GM18873 (cell line): Measurements from ENCODE around the gene PROSER3.
"Not testable (repeated sequence)": the region's sequence is repeated elsewhere in the genome, so short reads cannot be mapped to it uniquely, and the experiment has no call there.

Experiments
- ATAC-seq: cut with Tn5 transposase; IDR thresholded peaks from one replicate; pipeline ENCODE4 v1.9.1; 2021; ENCODE audit warnings: mild to moderate bottlenecking, moderate library complexity, moderate number of reproducible peaks; ENCODE audit not compliant: unreplicated experiment, low FRiP score

PROSER3 gene

DNA sequence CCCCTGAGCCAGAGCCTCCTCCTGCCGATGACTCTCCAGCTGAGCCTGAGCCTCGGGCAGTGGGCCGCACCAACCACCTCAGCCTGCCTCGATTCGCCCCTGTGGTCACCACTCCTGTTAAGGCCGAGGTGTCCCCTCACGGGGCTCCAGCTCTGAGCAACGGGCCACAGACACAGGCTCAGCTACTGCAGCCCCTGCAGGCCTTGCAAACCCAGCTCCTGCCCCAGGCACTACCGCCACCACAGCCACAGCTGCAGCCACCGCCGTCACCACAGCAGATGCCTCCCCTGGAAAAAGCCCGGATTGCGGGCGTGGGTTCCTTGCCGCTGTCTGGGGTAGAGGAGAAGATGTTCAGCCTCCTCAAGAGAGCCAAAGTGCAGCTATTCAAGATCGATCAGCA, 36.6 kb upstream of the PROSER3 start:
- no peak for ATAC-seq

DNA sequence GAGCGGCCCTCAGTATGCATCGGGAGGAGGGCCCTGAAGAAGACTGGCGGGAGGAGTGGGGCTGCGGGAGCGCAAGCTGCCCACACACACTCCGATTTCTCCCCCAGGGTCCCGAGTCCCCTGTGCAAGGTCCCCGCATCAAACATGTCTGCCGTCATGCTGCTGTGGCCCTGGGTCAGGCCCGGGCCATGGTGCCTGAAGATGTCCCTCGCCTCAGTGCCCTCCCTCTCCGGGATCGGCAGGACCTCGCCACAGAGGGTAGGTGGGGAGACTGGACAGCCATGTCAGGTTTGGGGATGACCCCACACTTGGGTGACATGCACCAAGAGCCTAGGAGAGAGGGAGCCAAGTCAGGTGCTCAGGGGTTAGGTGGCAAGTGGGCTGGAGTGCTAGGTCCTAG, 35.5 kb upstream of the PROSER3 start:
- ATAC-seq: no peak

DNA sequence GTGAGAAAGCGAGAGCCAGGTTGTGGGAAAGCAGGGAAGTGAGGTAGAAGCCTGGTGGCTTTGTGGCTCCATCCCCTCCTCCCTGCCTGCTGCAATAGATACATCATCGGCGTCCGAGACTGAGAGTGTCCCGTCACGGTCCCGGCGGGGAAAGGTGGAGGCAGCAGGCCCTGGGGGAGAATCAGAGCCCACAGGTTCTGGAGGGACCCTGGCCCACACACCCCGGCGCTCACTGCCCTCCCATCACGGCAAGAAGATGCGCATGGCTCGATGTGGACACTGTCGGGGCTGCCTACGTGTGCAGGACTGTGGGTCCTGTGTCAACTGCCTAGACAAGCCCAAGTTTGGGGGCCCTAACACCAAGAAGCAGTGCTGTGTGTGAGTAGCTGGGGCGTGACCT, 35.1 kb upstream of the PROSER3 start:
- ATAC-seq: no peak

DNA sequence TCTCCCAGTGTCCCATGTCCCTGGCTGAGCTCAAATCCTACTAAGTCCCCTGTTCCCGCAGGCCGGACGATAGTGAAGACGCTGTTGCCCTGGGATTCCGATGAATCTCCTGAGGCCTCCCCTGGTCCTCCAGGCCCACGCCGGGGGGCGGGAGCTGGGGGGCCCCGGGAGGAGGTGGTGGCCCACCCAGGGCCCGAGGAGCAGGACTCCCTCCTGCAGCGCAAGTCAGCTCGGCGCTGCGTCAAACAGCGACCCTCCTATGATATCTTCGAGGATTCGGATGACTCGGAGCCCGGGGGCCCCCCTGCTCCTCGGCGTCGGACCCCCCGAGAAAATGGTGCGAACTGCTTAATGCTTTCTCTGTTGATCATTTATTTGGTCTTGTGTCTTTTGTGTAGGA, 34.3 kb upstream of the PROSER3 start:
- no peak for ATAC-seq

DNA sequence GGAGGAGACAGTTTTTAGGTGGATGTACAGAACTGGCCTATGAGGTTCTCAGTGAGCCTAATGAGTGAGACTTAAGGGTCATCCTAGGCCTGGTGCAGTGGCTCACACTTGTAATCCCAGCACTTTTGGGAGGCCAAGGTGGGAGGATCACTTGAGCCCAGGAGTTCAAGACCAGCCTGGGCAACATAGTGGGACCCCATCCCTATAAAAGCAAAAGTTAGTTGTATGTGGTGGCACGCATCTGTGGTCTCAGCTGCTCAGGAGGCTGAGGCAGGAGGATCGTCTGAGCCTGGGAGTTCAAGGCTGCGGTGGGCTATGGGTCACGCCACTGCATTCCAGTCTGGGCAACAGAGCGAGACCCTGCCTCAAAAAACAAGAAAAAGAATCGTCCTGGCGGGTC, 33.8 kb upstream of the PROSER3 start:
- not testable (repeated sequence) for ATAC-seq

DNA sequence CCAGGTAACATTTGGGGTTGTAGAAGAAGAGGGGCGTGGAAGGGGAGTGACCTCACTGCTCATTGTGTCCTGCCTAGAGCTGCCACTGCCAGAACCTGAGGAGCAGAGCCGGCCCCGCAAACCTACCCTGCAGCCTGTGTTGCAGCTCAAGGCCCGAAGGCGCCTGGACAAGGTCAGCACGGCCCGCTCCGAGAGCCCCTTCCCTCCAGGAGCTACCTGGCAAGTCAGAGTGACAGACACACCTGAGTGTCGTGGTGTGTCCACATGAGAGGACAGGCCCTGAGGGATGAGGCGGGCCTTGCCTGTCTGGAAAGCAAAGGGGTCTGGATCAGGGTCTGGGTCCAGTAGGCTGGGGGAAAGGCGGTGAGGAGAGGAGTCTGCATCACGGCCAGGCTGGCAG, 33.4 kb upstream of the PROSER3 start:
- no peak for ATAC-seq

DNA sequence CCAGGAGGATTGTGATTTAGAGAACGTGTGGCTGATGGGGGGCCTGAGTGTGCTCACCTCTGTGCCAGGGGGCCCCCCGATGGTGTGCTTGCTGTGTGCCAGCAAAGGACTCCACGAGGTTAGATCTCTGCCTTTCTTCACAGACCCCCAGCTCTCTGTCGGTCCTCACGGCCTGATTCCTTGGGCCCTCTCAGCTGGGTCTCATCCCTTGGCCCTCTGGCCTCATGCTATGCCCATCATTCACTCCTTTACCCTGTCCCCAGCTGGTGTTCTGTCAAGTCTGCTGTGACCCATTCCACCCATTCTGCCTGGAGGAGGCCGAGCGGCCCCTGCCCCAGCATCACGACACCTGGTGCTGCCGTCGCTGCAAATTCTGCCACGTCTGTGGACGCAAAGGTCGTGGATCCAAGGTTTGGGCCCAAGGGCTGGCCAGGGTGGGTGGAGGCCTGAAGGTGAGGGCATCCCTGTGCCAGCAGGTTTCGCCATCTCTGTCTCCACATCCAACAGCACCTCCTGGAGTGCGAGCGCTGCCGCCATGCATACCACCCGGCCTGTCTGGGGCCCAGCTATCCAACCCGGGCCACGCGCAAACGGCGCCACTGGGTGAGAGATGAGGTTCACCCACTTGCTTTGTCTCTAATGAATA, 32.6 kb upstream of the PROSER3 start:
- no peak for ATAC-seq

DNA sequence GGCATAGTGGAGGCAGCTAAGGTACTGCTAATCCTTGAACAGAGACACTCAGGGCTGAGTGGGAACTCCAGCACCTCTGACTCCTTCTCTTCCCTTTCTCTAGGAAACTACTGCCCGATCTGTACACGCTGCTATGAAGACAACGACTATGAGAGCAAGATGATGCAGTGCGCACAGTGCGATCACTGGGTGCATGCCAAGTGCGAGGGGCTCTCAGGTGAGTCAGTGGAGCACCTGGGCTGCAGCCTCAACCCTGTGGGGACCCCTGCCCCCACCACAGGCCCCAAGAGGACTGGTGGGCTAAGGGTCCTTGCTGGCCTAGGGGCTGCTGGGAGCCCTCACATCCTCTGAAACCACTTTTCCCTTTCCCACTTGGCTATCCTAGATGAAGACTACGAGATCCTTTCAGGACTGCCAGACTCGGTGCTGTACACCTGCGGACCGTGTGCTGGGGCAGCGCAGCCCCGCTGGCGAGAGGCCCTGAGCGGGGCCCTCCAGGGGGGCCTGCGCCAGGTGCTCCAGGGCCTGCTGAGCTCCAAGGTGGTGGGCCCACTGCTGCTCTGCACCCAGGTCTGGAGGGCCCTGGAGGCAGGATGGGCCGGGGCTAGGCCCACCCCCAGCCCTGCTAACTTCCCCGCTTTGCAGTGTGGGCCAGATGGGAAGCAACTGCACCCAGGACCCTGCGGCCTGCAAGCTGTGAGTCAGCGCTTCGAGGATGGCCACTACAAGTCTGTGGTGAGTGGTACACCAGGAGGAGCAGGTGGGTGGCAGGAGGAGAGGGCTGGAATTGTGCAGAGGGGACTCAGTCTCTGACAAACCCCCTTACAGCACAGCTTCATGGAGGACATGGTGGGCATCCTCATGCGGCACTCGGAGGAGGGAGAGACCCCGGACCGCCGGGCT, 30.7 kb upstream of the PROSER3 start:
- no peak for ATAC-seq

DNA sequence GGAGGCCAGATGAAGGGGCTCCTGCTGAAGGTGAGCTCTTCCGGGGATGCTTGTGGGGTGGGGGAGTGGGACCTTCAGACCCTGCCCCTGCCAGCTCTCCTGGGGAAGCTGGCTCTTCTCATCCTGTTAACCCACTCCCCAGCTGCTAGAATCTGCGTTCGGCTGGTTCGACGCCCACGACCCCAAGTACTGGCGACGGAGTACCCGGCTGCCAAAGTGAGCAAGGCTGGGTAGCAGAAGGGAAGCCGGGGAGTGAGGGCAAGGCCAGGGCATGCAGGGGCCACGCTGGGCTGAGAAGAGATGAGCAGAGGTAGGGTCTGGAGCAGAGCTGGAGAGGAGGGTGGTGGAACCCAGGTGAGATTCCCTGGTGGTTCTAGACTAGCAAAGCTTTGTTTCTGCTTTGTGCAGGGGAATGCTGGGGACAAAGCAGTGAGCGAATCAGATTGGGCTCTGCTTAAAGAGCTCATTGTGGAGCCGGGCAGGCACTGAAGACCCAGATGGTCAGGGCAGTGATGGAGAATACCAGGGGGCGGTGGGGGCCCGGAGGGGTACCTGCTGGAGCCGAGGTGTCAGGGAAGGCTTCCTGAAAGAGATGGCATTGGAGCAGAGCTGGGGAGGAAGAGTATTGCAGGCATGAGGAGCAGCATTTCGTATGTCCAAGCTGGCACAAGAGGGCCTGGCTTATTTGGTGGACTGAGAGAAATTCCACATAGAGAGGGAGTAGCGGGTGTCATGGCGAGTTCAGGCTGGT, 29.8 kb upstream of the PROSER3 start:
- no peak for ATAC-seq

DNA sequence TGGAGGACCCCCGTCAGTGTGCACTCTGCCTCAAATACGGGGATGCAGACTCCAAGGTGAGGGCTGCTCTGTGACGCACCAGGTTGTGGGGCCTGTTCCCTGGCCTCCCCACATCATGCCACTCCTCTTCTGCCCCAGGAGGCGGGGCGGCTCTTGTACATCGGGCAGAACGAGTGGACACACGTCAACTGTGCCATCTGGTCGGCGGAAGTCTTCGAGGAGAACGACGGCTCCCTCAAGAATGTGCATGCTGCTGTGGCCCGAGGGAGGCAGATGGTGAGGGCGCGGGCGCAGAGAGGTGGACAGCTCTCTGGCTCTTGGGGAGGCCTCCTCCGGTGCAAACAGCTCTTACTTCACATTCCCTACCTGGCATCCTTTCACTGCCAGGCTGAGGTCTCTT, 29.0 kb upstream of the PROSER3 start:
- no peak for ATAC-seq

DNA sequence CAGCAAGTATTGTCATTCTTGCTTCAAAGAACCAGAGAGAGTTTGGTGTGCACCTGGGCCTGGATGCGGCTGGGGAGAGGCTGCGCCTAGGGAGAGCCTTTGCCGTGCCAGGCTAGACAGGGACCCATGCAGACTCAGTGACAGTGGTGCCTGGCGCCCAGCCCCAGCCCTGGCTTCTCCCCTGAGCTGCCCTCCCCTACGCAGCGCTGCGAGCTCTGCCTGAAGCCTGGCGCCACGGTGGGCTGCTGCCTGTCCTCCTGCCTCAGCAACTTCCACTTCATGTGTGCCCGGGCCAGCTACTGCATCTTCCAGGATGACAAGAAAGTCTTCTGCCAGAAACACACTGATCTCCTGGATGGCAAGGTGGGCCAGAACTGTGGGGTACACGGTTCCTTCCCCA, 28.2 kb upstream of the PROSER3 start:
- ATAC-seq: no peak

DNA sequence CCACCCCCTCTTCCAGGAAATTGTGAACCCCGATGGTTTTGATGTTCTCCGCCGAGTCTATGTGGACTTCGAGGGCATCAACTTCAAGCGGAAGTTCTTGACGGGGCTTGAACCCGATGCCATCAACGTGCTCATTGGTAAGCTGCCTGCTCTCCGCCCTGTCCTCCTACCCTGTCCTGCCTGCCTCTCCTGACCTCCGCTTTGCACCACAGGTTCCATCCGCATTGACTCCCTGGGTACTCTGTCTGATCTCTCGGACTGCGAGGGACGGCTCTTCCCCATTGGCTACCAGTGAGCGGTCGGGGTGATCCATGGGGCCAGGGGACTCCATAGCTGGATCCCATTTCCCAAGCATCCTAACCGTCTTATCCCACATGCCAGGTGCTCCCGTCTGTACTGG, 27.6 kb upstream of the PROSER3 start:
- ATAC-seq: no peak

DNA sequence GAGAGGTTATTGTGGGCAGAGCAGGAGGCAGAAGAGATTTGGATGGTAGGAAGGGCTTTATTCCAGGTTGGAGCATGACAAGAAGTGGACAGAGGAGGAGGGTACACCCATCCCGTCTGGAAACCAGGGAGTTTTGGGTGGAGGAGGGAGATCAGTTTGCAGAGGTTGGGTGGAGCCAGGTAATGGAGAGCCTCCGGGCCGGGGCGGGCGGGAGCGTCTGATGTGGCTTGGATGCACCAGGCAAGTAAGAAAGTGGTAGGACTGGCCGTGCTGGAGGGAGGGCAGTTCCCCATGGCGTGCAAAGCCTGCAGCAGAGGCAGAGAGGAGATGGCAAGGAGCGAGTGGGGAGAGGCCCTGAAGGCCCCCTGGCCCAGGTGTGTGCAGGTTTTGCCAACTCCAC, 26.6 kb upstream of the PROSER3 start:
- ATAC-seq: no peak

DNA sequence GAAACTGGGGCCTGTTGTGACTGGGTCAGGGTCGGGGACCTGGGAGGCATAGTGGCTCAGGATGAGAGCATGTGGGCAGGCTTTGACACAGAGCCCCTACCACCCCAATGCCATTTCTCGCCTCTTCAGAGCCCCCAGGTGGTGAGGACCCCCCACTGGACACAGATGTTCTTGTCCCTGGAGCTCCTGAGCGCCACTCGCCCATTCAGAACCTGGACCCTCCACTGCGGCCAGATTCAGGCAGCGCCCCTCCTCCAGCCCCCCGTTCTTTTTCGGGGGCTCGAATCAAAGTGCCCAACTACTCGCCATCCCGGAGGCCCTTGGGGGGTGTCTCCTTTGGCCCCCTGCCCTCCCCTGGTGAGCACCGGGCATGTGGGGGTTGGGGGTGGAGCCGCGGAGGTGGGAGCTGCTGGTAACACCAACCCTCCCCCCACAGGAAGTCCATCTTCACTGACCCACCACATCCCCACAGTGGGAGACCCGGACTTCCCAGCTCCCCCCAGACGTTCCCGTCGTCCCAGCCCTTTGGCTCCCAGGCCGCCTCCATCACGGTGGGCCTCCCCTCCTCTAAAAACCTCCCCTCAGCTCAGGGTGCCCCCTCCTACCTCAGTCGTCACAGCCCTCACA, 26.1 kb upstream of the PROSER3 start:
- no peak for ATAC-seq

DNA sequence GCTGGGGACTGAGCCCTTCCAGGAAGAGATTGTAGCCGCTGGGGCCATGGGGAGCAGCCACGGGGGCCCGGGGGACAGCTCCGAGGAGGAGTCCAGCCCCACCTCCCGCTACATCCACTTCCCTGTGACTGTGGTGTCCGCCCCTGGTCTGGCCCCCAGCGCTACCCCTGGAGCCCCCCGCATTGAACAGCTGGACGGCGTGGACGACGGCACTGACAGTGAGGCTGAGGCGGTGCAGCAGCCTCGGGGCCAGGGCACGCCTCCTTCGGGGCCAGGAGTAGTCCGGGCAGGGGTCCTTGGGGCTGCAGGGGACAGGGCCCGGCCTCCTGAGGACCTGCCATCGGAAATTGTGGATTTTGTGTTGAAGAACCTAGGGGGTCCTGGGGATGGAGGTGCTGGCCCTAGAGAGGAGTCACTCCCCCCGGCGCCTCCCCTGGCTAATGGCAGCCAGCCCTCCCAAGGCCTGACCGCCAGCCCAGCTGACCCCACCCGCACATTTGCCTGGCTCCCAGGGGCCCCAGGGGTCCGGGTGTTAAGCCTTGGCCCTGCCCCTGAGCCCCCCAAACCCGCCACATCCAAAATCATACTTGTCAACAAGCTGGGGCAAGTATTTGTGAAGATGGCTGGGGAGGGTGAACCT, 25.3 kb upstream of the PROSER3 start:
- ATAC-seq: no peak

DNA sequence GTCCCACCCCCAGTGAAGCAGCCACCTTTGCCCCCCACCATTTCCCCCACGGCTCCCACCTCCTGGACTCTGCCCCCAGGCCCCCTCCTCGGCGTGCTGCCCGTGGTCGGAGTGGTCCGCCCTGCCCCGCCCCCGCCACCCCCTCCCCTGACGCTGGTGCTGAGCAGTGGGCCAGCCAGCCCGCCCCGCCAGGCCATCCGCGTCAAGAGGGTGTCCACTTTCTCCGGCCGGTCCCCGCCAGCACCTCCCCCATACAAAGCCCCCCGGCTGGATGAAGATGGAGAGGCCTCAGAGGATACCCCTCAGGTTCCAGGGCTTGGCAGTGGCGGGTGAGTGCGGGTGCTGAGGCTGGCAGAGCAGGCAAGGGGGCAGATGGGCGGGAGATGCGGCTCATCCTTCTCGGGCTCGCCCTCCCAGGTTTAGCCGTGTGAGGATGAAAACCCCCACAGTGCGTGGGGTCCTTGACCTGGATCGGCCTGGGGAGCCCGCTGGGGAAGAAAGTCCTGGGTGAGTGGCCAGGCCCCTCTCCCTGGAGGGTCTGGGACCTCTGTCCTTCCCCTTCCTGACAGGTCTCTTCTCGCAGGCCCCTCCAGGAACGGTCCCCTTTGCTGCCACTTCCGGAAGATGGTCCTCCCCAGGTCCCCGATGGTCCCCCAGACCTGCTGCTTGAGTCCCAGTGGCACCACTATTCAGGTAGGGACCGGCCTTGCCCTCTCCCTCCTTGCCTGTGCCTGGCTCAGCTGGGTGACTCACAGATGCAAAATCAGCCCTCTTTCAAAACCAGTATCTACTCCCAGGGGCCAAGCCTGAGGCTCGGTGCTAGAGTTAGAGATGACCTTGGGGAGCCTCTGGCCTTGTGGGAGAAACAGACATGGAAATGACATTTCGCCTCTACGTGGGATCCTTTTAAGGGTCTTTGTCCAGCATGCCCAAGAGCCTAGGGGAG, 24.5 kb upstream of the PROSER3 start:
- no peak for ATAC-seq

DNA sequence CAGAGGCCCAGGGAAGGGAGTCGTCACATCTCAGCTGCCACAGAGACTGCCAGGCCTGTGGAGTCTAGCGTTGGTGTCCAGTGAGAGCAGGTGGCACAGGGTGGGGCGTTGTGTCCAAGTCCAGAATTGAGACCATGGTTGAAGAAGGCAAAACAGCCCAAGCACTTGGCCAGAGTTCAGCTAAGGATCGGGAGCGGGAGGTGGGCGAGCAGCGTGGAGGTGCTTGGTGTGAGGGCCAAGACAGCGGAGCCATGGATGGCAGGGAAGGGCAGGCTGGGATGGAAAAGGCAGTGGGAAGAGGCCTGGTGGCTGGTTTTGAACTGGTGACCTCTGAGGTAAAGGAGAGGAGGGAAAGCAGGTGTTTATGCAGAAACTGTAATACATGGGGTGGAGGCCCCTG, 23.7 kb upstream of the PROSER3 start:
- no peak for ATAC-seq

DNA sequence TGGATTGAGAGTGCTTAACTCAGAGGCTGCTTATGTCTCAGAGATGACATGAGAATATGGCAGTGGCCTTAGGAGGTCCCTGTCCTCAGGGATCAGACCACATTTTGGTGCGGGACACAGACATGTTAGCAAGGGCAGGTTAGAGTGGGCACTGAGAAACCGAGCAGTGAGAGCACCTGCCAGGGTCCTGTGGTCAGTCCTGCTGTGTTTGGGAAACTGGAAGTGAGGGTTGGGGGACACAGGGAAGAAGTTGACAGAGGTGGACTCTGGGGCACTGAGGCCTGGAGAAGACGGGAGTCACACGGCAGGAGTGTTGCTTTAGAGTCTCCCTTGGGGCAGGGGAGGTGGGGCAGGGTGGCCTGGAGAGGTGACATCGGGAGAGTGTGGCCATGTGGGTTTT, 23.1 kb upstream of the PROSER3 start:
- ATAC-seq: no peak
